SK-N-MC (cell line): Measurements from ENCODE around the gene ABT1.

Experiments
- EZH2 ChIP-seq: fragments of 200-600 bp; sonication (generic); IDR thresholded peaks from one replicate; pipeline ENCODE4 v1.6.1; 2017; ENCODE audit warnings: antibody characterized with exemption
- POLR2AphosphoS5 ChIP-seq: IDR thresholded peaks from 2 replicates; pipeline ENCODE4 v1.6.1; 2012; ENCODE audit warnings: mild to moderate bottlenecking, low read depth, low read length, borderline replicate concordance

- TF ChIP-seq EZH2 (no peak), POLR2AphosphoS5 (no peak)
These were observed 44.5 kb upstream of the ABT1 start for GRCh38 chr6:26552205-26552604.
